ENCODE measurements around the gene PGM2L1.

DNA sequence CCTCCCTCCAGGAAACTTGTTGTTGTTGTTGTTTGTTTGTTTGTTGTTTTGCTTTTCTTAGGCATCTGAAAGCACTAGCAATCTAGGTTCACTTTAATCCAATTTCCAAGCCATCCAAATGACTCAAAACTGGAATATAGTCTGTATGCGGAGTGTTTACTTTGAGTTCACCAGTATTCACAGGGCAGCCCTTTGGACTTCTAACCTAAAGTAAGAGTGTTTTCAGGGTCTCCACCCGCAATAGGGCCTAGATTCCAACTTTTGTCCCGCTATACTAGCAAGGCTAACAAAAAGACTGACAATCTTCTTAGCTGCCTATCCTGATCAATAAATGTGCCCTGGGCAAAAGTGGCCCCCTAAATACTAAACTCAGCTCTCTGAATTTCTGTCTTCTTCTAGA lies 13.6 kb downstream of the PGM2L1 start:
- TF ChIP-seq, protein P1, sequence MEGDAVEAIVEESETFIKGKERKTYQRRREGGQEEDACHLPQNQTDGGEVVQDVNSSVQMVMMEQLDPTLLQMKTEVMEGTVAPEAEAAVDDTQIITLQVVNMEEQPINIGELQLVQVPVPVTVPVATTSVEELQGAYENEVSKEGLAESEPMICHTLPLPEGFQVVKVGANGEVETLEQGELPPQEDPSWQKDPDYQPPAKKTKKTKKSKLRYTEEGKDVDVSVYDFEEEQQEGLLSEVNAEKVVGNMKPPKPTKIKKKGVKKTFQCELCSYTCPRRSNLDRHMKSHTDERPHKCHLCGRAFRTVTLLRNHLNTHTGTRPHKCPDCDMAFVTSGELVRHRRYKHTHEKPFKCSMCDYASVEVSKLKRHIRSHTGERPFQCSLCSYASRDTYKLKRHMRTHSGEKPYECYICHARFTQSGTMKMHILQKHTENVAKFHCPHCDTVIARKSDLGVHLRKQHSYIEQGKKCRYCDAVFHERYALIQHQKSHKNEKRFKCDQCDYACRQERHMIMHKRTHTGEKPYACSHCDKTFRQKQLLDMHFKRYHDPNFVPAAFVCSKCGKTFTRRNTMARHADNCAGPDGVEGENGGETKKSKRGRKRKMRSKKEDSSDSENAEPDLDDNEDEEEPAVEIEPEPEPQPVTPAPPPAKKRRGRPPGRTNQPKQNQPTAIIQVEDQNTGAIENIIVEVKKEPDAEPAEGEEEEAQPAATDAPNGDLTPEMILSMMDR (IDR thresholded peaks at IDR 0.05) = no peak
- TF ChIP-seq POLR2A (IDR thresholded peaks at IDR 0.05) (no peak), EP300 (IDR thresholded peaks at IDR 0.05) (no peak)
